ENCODE measurements around the gene PTH2R.
"Not testable (repeated sequence)": the region's sequence is repeated elsewhere in the genome, so short reads cannot be mapped to it uniquely, and the experiment has no call there.

PTH2R gene

DNA sequence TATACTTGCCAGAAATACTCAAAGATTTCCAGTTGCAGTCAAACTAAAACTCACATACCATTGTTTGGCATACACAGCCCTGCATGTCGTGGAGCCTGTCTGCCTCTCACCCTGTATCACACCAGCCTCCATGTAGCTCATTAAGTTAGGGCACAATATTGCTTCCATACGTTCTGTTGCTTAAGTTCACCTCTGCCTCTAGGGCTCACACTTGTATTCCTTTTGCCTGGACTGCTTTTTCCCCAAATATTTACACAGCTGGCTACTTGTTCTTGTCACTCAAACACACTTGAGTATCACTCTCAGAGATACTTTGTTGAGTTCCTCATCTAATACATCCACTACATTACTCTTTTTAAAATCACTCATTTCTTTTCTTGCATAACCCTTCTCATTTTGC, 83.1 kb downstream of the PTH2R start:
- no peak for DNase-seq

DNA sequence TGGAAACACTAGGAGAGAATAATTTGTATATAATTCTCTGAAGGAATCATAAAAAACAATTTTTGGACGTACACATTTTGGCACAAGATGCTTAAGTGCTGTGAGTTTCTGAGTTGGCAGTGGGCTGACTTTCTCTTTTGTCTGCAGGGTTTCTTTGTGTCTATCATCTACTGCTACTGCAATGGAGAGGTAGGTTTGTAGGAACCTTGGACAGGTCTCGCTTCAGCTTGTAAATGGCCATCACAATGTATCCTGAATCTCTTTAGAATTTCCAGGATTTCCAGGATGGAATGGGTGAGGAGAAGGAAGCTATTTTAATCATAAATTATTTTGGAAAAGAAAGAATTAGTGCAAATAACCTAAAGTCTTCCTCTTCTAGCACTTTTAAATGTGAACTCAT, 83.9 kb downstream of the PTH2R start:
- DNase-seq = no peak

DNA sequence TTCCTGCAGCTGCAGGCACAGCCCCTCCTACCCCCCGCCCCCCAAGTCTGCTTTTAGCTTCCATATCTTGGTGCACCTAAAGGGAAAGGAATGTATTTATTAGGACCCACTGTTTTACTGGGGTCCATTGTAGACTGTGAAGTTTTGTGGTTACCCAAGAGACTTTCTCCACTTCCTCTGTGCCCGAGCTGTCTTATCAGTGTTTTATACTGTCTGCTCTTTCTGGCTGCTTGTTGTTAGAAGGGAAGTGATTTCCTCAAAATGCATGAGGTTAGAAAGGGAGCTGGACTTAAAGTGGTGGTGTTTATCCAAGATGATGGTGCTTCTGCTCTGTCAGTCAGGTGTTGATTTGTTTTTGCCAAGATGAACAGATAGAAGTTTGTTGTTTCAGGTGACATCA, 85.0 kb downstream of the PTH2R start:
- no peak for DNase-seq

DNA sequence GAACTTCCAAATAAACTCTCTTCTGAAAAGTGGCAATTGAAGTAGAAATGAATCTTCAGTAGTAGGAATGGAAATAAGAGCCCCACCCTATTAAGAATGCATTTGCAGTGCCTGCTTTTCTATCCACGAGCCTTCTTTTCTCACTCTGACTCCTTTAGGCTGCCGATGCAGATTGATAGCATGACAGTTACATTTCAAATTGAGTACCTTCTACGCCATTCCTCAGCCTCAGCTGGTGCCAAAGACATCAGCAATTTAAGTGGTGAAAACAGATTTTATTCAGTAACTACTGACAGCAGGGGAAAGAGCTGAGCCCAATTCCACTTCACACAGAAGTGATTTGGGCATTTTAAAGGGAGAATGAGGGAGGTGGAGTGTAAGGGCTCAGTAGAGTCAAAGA, 85.5 kb downstream of the PTH2R start:
- no peak for DNase-seq

DNA sequence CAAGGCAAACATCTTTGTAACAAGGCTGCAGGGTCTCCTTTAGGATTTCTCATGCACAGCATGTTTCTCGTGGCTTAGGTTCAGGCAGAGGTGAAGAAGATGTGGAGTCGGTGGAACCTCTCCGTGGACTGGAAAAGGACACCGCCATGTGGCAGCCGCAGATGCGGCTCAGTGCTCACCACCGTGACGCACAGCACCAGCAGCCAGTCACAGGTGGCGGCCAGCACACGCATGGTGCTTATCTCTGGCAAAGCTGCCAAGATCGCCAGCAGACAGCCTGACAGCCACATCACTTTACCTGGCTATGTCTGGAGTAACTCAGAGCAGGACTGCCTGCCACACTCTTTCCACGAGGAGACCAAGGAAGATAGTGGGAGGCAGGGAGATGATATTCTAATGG, 86.6 kb downstream of the PTH2R start:
- no peak for DNase-seq

DNA sequence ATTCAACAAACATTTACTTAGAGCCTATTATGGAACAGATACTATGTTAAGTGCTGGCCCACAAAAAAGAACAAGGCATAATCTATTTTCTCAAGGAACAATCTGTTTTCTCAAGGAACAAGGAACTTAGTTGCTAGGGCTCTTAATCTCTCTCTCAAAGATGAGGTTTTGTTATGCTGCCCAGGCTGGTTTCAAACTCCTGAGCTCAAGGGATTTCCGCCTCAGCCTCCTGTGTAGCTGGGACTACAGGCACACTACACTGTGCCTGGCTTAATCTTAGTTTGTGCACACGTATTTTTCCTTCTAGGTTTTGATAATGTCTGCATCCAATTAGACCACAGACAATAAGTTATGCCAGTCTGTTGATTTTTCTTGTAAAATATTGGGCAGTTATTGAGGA, 89.5 kb downstream of the PTH2R start:
- DNase-seq = no peak

DNA sequence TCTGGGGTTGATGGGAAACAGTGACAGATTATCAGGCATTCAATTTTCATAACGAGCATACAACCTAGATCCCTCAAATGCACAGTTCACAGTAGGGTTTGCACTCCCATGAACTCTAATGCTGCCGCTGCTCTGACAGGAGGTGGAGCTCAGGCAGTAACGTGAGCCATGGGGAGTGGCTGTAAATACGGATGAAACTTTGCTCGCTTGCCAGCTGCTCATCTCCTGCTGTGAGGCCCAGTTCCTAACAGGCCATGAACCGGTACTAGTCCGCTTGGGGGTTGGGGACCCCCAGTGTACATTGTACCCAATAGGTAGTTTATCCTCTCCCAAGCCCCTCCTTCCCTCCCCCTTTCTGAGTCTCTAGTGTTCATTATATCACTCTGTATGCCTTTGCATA, 94.6 kb downstream of the PTH2R start:
- DNase-seq = no peak

DNA sequence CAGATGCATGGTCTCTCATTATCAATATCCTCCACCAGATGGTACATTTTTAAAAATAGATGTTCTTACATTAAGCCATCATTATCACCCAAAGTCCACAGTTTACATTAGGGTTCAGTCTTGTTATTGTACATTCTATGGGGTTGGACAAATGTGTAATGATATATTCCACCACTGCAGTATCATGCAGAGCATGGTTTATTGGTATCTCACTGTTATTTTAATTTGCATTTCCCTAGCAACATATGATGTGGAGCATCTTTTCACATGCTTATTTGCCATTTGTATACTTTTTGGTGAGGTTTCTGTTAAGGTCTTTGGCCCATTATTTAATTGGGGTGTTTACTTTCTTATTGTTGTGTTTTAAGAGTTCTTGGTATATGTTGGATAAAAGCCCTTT, 95.7 kb downstream of the PTH2R start:
- DNase-seq = no peak

DNA sequence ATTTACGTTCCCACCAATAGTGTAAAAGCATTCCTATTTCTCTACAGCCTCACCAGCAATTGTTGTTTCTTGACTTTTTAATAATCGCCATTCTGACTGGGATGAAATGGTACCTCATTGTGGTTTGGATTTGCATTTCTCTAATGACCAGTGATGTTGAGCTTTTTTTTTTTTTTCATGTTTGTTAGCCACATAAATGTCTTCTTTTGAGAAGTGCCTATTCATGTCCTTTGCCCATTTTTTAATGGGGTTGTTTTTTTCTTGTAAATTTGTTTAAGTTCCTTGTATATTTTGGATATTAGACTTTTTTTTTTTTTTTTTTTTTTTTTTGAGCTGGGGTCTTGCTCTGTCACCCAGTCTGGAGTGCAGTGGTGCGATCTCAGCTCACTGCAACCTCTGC, 98.8 kb downstream of the PTH2R start:
- not testable (repeated sequence) for DNase-seq

DNA sequence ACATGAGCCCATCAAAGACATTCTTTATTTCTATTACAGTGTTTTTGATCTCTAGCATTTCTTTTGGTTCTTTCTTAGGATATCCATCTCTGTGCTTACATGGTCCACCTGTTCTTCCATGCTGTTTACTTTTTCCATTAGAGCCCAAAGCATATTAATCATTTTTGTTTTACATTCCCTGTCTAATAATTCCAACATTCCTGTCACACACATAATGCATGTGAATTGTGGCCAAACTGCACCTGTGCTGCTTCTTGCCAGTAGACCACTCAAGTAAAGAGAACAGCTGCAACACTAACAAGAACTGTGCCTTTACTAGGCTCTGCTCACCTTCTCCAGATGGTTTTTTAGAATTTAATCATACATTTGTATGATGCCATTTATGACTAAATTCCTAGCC, 103.0 kb downstream of the PTH2R start:
- DNase-seq = no peak

DNA sequence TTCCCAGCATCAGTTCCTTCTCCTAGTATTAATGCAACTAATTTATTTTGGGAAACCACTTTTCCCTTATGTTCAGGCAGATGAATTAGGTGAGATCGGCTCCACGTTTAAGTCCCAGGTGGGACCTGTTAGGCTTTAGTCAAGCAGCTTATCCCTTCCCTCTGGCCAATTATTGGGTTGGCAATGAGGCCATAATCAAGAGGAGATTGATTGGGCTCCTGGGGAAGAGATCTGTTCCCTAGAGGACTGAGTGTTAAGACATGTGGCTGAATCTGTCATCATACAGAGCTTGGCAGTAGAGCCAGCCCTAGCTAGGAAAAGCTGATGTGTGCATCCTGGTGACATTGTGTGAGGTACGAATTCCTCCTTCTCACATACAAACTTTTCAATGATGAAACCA, 104.4 kb downstream of the PTH2R start:
- no peak for DNase-seq

DNA sequence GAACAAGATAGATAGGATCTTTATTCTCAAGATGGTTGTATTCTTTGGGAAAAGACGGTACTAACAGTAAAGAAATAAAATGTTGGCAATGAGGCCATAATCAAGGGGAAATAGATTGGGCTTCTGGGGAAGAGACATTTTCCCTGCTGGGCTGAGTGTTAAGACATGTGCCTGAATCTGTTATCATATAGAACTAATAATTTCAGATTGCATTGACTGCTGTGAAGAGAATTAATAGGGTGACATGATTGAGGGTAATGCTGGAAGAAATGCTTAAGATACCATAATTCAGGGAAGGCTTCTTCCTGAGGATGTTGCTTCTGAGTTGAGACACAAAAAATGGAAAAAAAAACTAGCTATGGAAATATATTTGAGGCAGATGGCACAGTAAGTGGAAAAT, 105.0 kb downstream of the PTH2R start:
- DNase-seq = no peak

DNA sequence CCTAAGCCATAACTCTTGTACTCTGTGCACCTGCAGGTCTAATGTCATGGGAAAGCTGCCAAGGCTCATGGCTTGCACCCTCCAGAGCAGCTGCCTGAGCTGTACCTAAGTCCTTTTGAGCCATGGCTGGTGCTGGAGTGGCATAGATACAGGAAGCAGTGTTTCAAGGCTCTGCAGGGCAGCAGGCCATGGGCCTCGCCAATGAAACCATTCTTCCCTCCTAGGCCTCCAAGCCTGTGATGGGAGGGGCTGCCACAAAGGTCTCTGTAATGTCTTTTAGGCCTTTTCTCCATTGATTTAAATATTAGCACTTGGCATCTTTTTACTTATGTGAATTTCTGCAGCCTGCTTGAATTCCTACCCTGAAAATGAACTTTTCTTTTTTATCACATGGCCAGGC, 108.5 kb downstream of the PTH2R start:
- no peak for DNase-seq

DNA sequence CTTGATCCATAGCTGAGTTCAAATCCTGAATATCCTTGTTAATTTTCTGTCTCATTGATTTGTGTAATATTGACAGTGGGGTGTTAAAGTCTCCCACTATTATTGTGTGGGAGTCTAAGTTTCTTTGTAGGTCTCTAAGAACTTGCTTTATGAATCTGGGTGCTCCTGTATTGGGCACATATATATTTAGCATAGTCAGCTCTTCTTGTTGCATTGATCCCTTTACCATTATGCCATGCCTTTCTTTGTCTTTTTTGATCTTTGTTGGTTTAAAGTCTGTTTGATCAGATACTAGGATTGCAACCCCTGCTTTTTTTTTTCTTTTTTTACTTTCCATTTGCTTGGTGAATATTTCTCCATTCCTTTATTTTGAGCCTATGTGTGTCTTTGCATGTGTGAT, 116.5 kb downstream of the PTH2R start:
- not testable (repeated sequence) for DNase-seq

DNA sequence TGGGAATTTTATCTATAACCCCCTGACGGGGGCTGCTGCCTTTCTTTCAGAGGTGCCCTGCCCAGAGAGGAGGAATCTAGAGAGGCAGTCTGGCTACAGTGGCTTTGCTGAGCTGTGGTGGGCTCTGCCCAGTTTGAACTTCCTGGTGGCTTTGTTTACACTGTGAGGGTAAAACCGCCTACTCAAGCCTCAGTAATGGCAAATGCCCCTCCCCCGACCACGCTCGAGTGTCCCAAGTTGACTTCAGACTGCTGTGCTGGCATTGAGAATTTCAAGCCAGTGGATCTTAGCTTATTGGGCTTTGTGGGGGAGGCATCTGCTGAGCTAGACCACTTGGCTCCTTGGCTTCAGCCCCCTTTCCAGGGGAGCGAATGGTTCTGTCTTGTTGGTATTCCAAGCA, 118.6 kb downstream of the PTH2R start:
- not testable (repeated sequence) for DNase-seq

DNA sequence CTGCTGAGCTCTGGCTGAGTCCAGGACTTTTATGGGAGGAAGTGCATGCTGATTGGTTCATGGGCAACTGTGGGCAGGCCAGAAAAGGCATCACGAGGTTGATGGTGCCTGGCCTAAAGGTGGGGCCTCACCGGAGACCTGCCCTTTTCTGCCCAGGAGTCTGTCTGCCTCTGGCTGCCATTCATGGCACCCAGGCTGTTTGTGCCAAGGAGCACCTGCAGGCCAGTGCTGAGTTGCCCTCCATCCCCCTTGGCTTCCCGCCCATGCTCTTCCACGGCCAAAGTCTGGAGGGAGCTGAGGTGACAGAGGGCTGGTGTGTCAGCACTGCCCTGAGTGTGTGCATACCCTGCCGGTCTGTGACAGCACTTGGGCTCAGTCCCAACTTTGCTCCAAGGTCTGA, 123.2 kb downstream of the PTH2R start:
- no peak for DNase-seq

DNA sequence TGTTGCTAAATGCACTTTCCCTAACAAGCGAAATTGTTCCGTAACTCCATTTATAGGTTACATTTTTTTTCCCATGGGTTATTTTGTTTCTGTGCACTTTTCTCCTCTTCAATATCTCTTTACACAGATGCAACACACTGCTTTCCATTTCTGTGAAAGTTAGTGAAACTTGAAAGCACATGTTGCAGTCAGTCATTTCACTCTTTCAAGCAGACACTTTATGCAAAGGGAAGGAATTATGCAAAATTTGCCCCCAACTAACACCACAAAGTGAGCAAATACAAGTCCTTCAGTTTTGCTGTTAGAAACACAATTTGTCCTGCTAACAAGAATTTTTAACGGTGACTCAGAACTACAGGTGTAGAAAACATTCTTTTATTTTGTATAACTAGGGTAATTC, 124.8 kb downstream of the PTH2R start:
- no peak for DNase-seq

DNA sequence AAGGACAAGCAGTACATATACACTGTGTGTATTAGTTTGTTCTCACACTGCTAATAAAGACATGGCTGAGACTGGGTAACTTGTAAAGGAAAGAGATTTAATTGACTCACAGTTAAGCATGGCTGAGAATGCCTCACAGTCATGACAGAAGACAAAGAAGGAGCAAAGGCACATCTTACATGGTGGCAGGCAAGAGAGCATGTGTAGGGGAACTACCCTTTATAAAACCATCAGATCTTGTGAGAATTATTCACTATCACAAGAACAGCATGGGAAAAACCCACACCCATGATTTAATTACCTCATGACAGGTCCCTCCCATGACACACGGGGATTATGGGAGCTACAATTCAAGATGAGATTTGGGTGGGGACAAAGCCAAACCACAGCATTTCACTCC, 129.0 kb downstream of the PTH2R start:
- DNase-seq = not testable (repeated sequence)

DNA sequence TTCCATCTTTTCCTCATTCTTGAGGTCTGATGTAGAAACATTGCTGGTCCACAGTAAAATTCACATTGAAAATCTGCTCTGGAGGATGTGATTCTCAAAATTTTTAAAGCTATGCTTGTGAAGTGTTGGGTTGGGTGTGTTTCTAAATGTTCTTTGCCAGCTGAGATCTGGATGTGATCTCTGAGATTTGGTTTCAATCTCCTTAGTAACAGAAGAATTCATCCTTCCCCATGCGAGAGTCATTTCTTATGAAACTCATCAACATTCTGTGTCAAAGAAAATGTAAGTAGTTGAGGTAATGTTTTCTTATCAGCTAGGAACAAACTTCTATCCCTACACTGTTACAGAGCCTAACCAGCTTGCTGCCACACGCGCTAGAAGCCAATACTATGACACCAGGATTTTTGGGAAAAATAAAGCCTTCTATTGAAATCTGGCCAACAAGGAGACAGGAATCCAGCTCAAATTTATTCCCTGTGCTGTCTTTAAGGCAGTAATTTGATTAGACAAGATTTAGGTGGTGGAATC, 134.9 kb downstream of the PTH2R start:
- no peak for DNase-seq

DNA sequence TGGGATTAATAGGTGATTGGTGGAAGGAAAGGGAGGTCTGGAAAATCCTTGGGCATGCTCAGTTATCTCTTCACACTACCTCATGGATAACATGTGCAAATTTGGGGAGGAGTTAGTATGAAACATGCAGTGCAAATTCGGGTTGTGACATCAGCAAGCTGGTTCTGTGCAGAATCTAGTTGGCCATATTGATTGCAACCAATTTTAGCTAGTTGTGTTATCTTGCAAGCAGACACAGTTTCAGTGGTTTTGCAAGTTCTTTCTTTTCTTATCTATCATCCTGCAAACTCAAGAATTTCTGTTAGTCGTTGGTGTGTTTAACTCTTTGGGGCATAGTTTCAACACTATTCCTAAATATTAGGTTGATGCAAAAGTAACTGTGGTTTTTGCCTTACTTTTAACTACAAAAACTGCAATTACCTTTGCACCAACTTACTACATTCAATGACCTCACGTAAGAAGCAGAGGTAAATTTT, 135.4 kb downstream of the PTH2R start:
- no peak for DNase-seq

DNA sequence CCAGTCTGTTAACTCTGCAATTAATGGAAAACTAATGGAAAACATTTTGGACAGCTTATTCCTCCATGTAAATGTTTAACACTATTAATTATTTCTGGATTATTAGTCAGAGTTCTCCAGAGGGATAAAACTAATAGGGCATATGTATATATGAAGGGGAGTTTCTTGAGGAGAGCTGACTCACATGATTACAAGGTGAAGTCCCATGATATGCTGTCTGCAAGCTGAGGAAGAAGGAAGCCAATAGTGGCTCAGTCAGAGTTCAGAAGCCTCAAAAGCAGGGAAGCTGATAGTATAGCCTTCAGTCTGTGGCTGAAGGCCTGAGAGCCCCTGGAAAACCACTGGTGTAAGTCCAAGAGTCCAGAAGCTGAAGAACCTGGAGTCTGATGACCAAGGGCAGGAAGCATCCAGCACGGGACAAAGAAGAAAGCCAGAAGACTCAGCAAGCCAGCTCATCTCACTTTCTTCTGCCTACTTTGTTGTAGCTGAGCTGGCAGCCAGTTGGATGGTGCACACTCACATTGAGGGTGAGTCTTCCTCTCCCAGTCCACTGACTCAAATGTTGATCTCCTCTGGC, 136.0 kb downstream of the PTH2R start:
- DNase-seq = no peak

All from CD4-positive, alpha-beta T cell treated with Interleukin-1 beta for 1 hour (primary cell).